H1 (cell line): ENCODE results near the gene CXCL3. TPM values are rescaled to one million over a fixed set of nuclear protein-coding genes. Genes with fewer than 3 reads are reported as not detected.

Experiments used
- CTCF ChIA-PET: fragments of 300-600 bp; sonication (Branson Sonifier 250); formaldehyde crosslinking; loops from one replicate; lab custom pipeline; 2021; ENCODE audit not compliant: partially characterized antibody; lab: Charles Lee
- POLR2A ChIA-PET: fragments of 300-600 bp; sonication (Branson Sonifier 250); formaldehyde crosslinking; loops from one replicate; lab custom pipeline; 2021; ENCODE audit warnings: inconsistent platforms; ENCODE audit not compliant: partially characterized antibody; lab: Charles Lee
- DNase-seq, 2 experiments: peaks; one replicate each; pipeline versions ENCODE4 v3.0.0 to v3.0.0-alpha.2; 2010 to 2022; ENCODE audit warnings: low spot score in 2 of 2, low read depth in 1 of 2, mixed read lengths in 1 of 2
- FAIRE-seq: peaks from 2 replicates; lab custom pipeline; 2011; peaks lifted over from hg19 to GRCh38; lab: Jason Lieb, UNC
- H2AFZ ChIP-seq: 2 replicates; pipeline ENCODE4 v1.8.1; 2012; ENCODE audit warnings: low read length, inconsistent platforms
- H2AK5ac ChIP-seq: 2 replicates; pipeline ENCODE4 v1.6.1; 2013; ENCODE audit warnings: low read depth, low read length
- H2BK120ac ChIP-seq: replicated peaks from 2 replicates; pipeline ENCODE3; 2013; ENCODE audit warnings: low read depth, low read length, inconsistent platforms
- H2BK12ac ChIP-seq: 2 replicates; pipeline ENCODE4 v1.6.1; 2013; ENCODE audit warnings: low read depth, low read length
- H2BK15ac ChIP-seq: 2 replicates; pipeline ENCODE4 v1.6.1; 2013; ENCODE audit warnings: low read length
- H2BK20ac ChIP-seq: 2 replicates; pipeline ENCODE4 v1.6.1; 2013; ENCODE audit warnings: low read length
- H2BK5ac ChIP-seq: 2 replicates; pipeline ENCODE4 v1.6.1; 2013; ENCODE audit warnings: low read depth, low read length
- H3K14ac ChIP-seq: 2 replicates; pipeline ENCODE4 v1.6.1; 2013; ENCODE audit warnings: inconsistent platforms; ENCODE audit not compliant: insufficient read length
- H3K18ac ChIP-seq: 2 replicates; pipeline ENCODE4 v1.6.1; 2013; ENCODE audit warnings: low read length; ENCODE audit errors: extremely low read depth
- H3K23ac ChIP-seq: 2 replicates; pipeline ENCODE4 v1.6.1; 2013; ENCODE audit warnings: inconsistent platforms; ENCODE audit not compliant: insufficient read length
- H3K23me2 ChIP-seq: 2 replicates; pipeline ENCODE4 v1.6.1; 2013; ENCODE audit warnings: low read depth, low read length
- H3K27ac ChIP-seq: 2 replicates; pipeline ENCODE4 v1.6.1; 2011; ENCODE audit warnings: low read depth, low read length, inconsistent platforms
- H3K27me3 ChIP-seq, 4 experiments: replicated peaks in 1 of 4; 1 replicate in 1 of 4; 2 replicates in 3 of 4; pipeline versions ENCODE4 v1.6.1 to v1.8.1; 2011 to 2013; ENCODE audit warnings: low read length in 3 of 4, mild to moderate bottlenecking in 3 of 4, inconsistent platforms in 2 of 4, mixed read lengths in 2 of 4, moderate library complexity in 1 of 4; ENCODE audit not compliant: control insufficient read depth in 3 of 4, insufficient read depth in 3 of 4; ENCODE audit errors: extremely low read depth in 1 of 4
- H3K36me3 ChIP-seq, 4 experiments: 2 replicates each; pipeline versions ENCODE4 v1.6.1 to v1.8.1; 2011 to 2013; ENCODE audit warnings: mild to moderate bottlenecking in 4 of 4, low read length in 3 of 4, moderate library complexity in 2 of 4, control low read depth in 1 of 4, inconsistent platforms in 1 of 4; ENCODE audit not compliant: insufficient read depth in 4 of 4, control insufficient read depth in 2 of 4
- H3K4ac ChIP-seq: replicated peaks from 2 replicates; pipeline ENCODE3; 2013; ENCODE audit warnings: low read length, low read depth, mixed read lengths, inconsistent platforms; ENCODE audit not compliant: insufficient read length
- H3K4me1 ChIP-seq, 4 experiments: replicated peaks in 1 of 4; 1 replicate in 1 of 4; 2 replicates in 3 of 4; pipeline versions ENCODE4 v1.6.1 to v1.8.1; 2011 to 2013; ENCODE audit warnings: low read length in 3 of 4, inconsistent platforms in 2 of 4, mixed read lengths in 1 of 4; ENCODE audit not compliant: insufficient read depth in 4 of 4, control insufficient read depth in 3 of 4
- H3K4me2 ChIP-seq, 2 experiments: 2 replicates each; pipeline versions ENCODE4 v1.6.1 to v1.8.1; 2011 to 2013; ENCODE audit warnings: low read depth in 2 of 2, low read length in 2 of 2, control low read depth in 1 of 2, inconsistent platforms in 1 of 2, mild to moderate bottlenecking in 1 of 2; ENCODE audit not compliant: insufficient read depth in 1 of 2
- H3K4me3 ChIP-seq, 4 experiments: fragments of 200-600, 300-600 bp in 1 of 4; sonication (generic), shearing (Covaris generic), sonication (Bioruptor Twin) in 1 of 4; 2 replicates each; pipeline versions ENCODE4 v1.5.1 to v1.8.1; 2011 to 2016; ENCODE audit warnings: low read length in 4 of 4, low read depth in 3 of 4, control low read depth in 2 of 4, inconsistent platforms in 2 of 4, mild to moderate bottlenecking in 2 of 4, mixed read lengths in 1 of 4, moderate library complexity in 1 of 4; ENCODE audit not compliant: insufficient read depth in 2 of 4; ENCODE audit errors: extremely low read depth in 1 of 4
- H3K56ac ChIP-seq: replicated peaks from 2 replicates; pipeline ENCODE3; 2013; ENCODE audit warnings: low read depth, mild to moderate bottlenecking, mixed read lengths, low read length, inconsistent platforms; ENCODE audit not compliant: insufficient read length
- H3K79me1 ChIP-seq: 2 replicates; pipeline ENCODE4 v1.6.1; 2013; ENCODE audit warnings: low read depth, low read length, control low read depth
- H3K79me2 ChIP-seq, 2 experiments: 2 replicates each; pipeline versions ENCODE4 v1.6.1 to v1.8.1; 2012 to 2013; ENCODE audit warnings: low read length in 2 of 2, mild to moderate bottlenecking in 2 of 2, inconsistent platforms in 1 of 2; ENCODE audit not compliant: insufficient read depth in 2 of 2, control insufficient read depth in 1 of 2
- H3K9ac ChIP-seq, 4 experiments: replicated peaks in 1 of 4; 1 replicate in 1 of 4; 2 replicates in 3 of 4; pipeline versions ENCODE4 v1.6.1 to v1.8.1; 2011 to 2013; ENCODE audit warnings: low read depth in 3 of 4, low read length in 3 of 4, control low read depth in 2 of 4, mild to moderate bottlenecking in 2 of 4, moderate library complexity in 2 of 4, inconsistent platforms in 1 of 4; ENCODE audit errors: extremely low read depth in 1 of 4
- H3K9me3 ChIP-seq, 2 experiments: 2 replicates each; pipeline versions ENCODE4 v1.6.1 to v1.8.1; 2012 to 2013; ENCODE audit warnings: mild to moderate bottlenecking in 2 of 2, moderate library complexity in 2 of 2, control low read depth in 1 of 2, inconsistent platforms in 1 of 2, low read depth in 1 of 2, low read length in 1 of 2, mixed read lengths in 1 of 2; ENCODE audit not compliant: insufficient read depth in 2 of 2
- H4K20me1 ChIP-seq, 2 experiments: replicated peaks in 1 of 2; 2 replicates each; pipeline versions ENCODE3 to v1.8.1; 2011 to 2013; ENCODE audit warnings: inconsistent platforms in 2 of 2, low read length in 2 of 2, mild to moderate bottlenecking in 1 of 2; ENCODE audit not compliant: insufficient read depth in 2 of 2, control insufficient read depth in 1 of 2
- H4K5ac ChIP-seq: 2 replicates; pipeline ENCODE4 v1.6.1; 2013; ENCODE audit warnings: low read length, low read depth, mixed read lengths, inconsistent platforms; ENCODE audit not compliant: insufficient read length
- H4K8ac ChIP-seq: 2 replicates; pipeline ENCODE4 v1.8.0; 2013; ENCODE audit warnings: mild to moderate bottlenecking, moderate library complexity, low read length, inconsistent platforms; ENCODE audit not compliant: insufficient read depth; ENCODE audit errors: extremely low read depth
- H4K91ac ChIP-seq: replicated peaks from 2 replicates; pipeline ENCODE3; 2013; ENCODE audit warnings: low read length, mixed read lengths, inconsistent platforms; ENCODE audit not compliant: insufficient read length
- BCL11A ChIP-seq, 2 experiments: IDR thresholded peaks; one replicate each; pipeline ENCODE4 v1.6.1; 2011; ENCODE audit warnings: low read depth in 2 of 2, low read length in 2 of 2, mild to moderate bottlenecking in 2 of 2
- EP300 ChIP-seq, 2 experiments: IDR thresholded peaks; 1 replicate in 1 of 2; 2 replicates in 1 of 2; pipeline ENCODE4 v1.6.1; 2011 to 2012; ENCODE audit warnings: low read depth in 2 of 2, low read length in 2 of 2, mild to moderate bottlenecking in 2 of 2, borderline replicate concordance in 1 of 2, inconsistent platforms in 1 of 2, moderate library complexity in 1 of 2
- GTF2F1 ChIP-seq: IDR thresholded peaks from 2 replicates; pipeline ENCODE4 v1.6.1; 2012; ENCODE audit warnings: low read depth, low read length, improper control_type of control experiment, borderline replicate concordance
- JUN ChIP-seq: IDR thresholded peaks from 2 replicates; pipeline ENCODE4 v1.6.1; 2011; ENCODE audit warnings: low read depth, mild to moderate bottlenecking, improper control_type of control experiment, low read length
- KDM5A ChIP-seq: fragments of 200-600 bp; IDR thresholded peaks from 2 replicates; pipeline ENCODE4 v1.7.1; 2012; ENCODE audit warnings: mild to moderate bottlenecking, low read length, inconsistent platforms, mixed read lengths
- NRF1 ChIP-seq: IDR thresholded peaks from 2 replicates; pipeline ENCODE4 v1.6.1; 2011; ENCODE audit warnings: mild to moderate bottlenecking, low read depth, low read length, improper control_type of control experiment
- SIRT6 ChIP-seq: IDR thresholded peaks from one replicate; pipeline ENCODE4 v1.7.1; 2012; ENCODE audit warnings: low read length, inconsistent platforms
- SIX5 ChIP-seq: IDR thresholded peaks from 2 replicates; pipeline ENCODE4 v1.6.1; 2011; ENCODE audit warnings: mild to moderate bottlenecking, low read depth, low read length
- SRF ChIP-seq: IDR thresholded peaks from 2 replicates; pipeline ENCODE4 v1.6.1; 2011; ENCODE audit warnings: mild to moderate bottlenecking, low read depth, low read length, moderate library complexity
- TBP ChIP-seq: IDR thresholded peaks from 2 replicates; pipeline ENCODE4 v1.6.1; 2011; ENCODE audit warnings: low read depth, low read length, improper control_type of control experiment
- TCF12 ChIP-seq: IDR thresholded peaks from 2 replicates; pipeline ENCODE4 v1.6.1; 2011; ENCODE audit warnings: low read depth, mild to moderate bottlenecking, low read length
- WGBS, 2 experiments: shearing (Covaris generic) in 1 of 2; methylation state at CpG; one replicate each; pipeline versions ENCODE4 v1.1.6 to v1.1.7; 2013 to 2015; ENCODE audit warnings: low lambda C conversion rate in 2 of 2, mixed read lengths in 2 of 2, inconsistent platforms in 1 of 2, low coverage in 1 of 2, missing lambda C conversion rate in 1 of 2; ENCODE audit not compliant: insufficient replicate concordance in 2 of 2, insufficient coverage in 1 of 2, insufficient read length in 1 of 2; ENCODE audit errors: extremely low coverage in 1 of 2, missing lambda C conversion rate in 1 of 2; 5-methylcytosine and 5-hydroxymethylcytosine counted together
- polyA plus RNA-seq, 7 experiments: library from polyadenylated mRNA; depleted of rRNA in 3 of 7; stranded (reverse) in 5 of 7; unstranded in 2 of 7; fragments of >200 nt in 5 of 7; fragments of 200-250 nt in 2 of 7; gene quantifications; 1 replicate in 5 of 7; 2 replicates in 1 of 7; 4 replicates in 1 of 7; pipeline versions ENCODE4 v1.2.1 to v1.2.3, GENCODE V29; 2011 to 2013; ENCODE audit warnings: missing spikeins in 2 of 7, mixed read lengths in 2 of 7
- total RNA-seq: library from RNA; stranded (reverse); fragmentation: NEBNext Ultra II Directional; extraction: Animal tissue kit (Norgen Biotek cat#: 25700); gene quantifications from 2 replicates; pipeline ENCODE4 v1.2.1, GENCODE V29; 2021

CXCL3 gene
- total and polyA plus RNA-seq, 2 of the 8 experiments (the other 6 are each of a cell fraction or from before 2014, with no cell fraction given), result 3.1 to 5.2 TPM

DNA sequence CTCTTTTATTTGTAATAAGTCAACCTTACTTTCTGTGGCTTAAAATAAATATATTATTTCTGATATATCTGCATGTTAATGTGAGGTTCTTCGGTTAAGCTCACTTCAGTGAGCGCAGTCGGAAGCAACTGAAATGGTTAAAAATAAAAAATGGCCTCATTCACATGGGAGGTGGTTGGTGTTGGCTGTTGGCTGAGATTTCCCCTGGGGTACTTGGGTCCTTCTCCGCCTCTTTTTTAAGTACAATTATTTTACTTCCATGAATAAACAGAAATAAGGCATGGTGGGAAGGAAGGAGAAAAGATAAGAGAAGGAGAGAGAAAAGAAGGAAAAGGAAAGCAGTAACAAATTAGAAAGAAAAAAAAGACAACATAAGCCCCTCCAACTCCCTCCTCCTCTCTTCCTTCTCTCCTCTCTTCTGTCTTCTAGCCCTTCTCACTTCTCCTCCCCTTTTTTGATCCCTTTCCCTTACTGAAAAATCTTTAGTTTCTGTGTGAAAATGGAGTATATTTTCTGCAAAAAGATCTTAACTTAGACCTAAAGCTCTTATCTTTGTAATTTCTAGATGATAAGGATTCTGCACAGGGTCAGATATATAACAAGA is 19.7 kb upstream of the CXCL3 start:
- H3K23me2 ChIP-seq, result no peaks in the 10 kb centered on the region
- H3K36me3 ChIP-seq, result no peaks in the 10 kb centered on the region; a peak in 1 of 8 replicates
- H2BK20ac ChIP-seq, result no peak overlapping the region
- TF ChIP-seq SRF (no peak), EP300 (IDR thresholded peaks at IDR 0.05; ENCODE audit: borderline replicate concordance in 1 of 2, low read depth in 2 of 2, low read length in 2 of 2) (no peak), TCF12 (no peak), GTF2F1 (no peak), BCL11A (IDR thresholded peaks at IDR 0.05; ENCODE audit: low read depth in 2 of 2, low read length in 2 of 2) (no peak), JUN (no peak), SIX5 (no peak), KDM5A (no peak), NRF1 (no peak), TBP (no peak), SIRT6 (no peak)
- TF ChIP-seq, all 59 proteins: peak for 0
- no peak overlapping the region for H4K5ac ChIP-seq
- H4K20me1 ChIP-seq, result no peaks in the 10 kb centered on the region
- H2BK5ac ChIP-seq, result no peak overlapping the region
- no peaks in the 10 kb centered on the region for H3K79me2 ChIP-seq
- H3K4me1 ChIP-seq, result peaks cover 0 to 3% (median 0%) of the 10 kb centered on the region in 4 experiments; a peak in 2 of 7 replicates
- no peak overlapping the region for H4K91ac ChIP-seq
- no peak overlapping the region for H3K23ac ChIP-seq
- 94% methylated on average over 4 of the region's 4 CpGs; no CpG with 5 or more reads in 1 of the 2 experiments for WGBS, 2 experiments
- ChIA-PET POLR2A (no interaction called here), CTCF (no interaction called here)
- no peak overlapping the region for H3K4me3 ChIP-seq
- no peaks in the 10 kb centered on the region for H3K79me1 ChIP-seq
- no peak for FAIRE-seq
- no peak overlapping the region for H3K14ac ChIP-seq
- no peak overlapping the region for H2AK5ac ChIP-seq
- peaks cover 0 to 1% (median 0%) of the 10 kb centered on the region in 4 experiments; a peak in 1 of 7 replicates for H3K27me3 ChIP-seq
- no peak overlapping the region for H2BK120ac ChIP-seq
- H3K18ac ChIP-seq, result no peak overlapping the region
- H3K56ac ChIP-seq, result no peak overlapping the region
- no peak overlapping the region for H4K8ac ChIP-seq
- H2BK12ac ChIP-seq, result no peak overlapping the region
- no peak for DNase-seq
- H3K4ac ChIP-seq, result no peak overlapping the region
- no peaks in the 10 kb centered on the region; a peak in 1 of 4 replicates for H3K9me3 ChIP-seq
- no peak overlapping the region for H3K9ac ChIP-seq
- H2BK15ac ChIP-seq, result no peak overlapping the region
- no peak overlapping the region for H3K4me2 ChIP-seq
- no peak overlapping the region for H3K27ac ChIP-seq
- no peak overlapping the region for H2AFZ ChIP-seq
